Liver (tissue), 9 donors: ENCODE results near the gene CACNA1S. TPM values are rescaled to one million over a fixed set of nuclear protein-coding genes. Genes with fewer than 3 reads are reported as not detected.

Source experiments
- DNase-seq: peaks from one replicate; pipeline ENCODE4 v3.0.0-alpha.2; 2017; ENCODE audit warnings: low spot score
- H3K27ac ChIP-seq, 2 donors: one replicate each; pipeline ENCODE4 v1.7.0; 2013; ENCODE audit warnings: inconsistent platforms in 2 of 2, low read length in 2 of 2, control low read depth in 1 of 2, low read depth in 1 of 2, mild to moderate bottlenecking in 1 of 2
- H3K27me3 ChIP-seq, 4 donors: one replicate each; pipeline versions ENCODE4 v1.6.1 to v1.7.0; 2013; ENCODE audit warnings: low read length in 3 of 4, inconsistent platforms in 1 of 4, mild to moderate bottlenecking in 1 of 4, moderate library complexity in 1 of 4; ENCODE audit not compliant: control insufficient read depth in 4 of 4, insufficient read depth in 4 of 4
- H3K36me3 ChIP-seq, 4 donors: one replicate each; pipeline versions ENCODE4 v1.6.1 to v1.7.0; 2013; ENCODE audit warnings: low read length in 3 of 4, mild to moderate bottlenecking in 3 of 4, low read depth in 1 of 4, moderate library complexity in 1 of 4; ENCODE audit not compliant: control insufficient read depth in 4 of 4, insufficient read depth in 3 of 4
- H3K4me1 ChIP-seq, 4 donors: one replicate each; pipeline versions ENCODE4 v1.6.1 to v1.7.0; 2013; ENCODE audit warnings: low read length in 3 of 4, mild to moderate bottlenecking in 3 of 4, moderate library complexity in 1 of 4; ENCODE audit not compliant: control insufficient read depth in 4 of 4, insufficient read depth in 4 of 4
- H3K4me3 ChIP-seq, 3 donors: one replicate each; pipeline versions ENCODE4 v1.6.1 to v1.7.0; 2013; ENCODE audit warnings: low read length in 3 of 3, control low read depth in 1 of 3, low read depth in 1 of 3, mild to moderate bottlenecking in 1 of 3
- H3K9ac ChIP-seq, 2 donors: one replicate each; pipeline ENCODE4 v1.7.0; 2013; ENCODE audit warnings: low read length in 2 of 2, mild to moderate bottlenecking in 2 of 2, moderate library complexity in 2 of 2, control low read depth in 1 of 2, low read depth in 1 of 2
- H3K9me3 ChIP-seq, 4 donors: one replicate each; pipeline versions ENCODE4 v1.6.1 to v1.7.0; 2013; ENCODE audit warnings: low read length in 3 of 4; ENCODE audit not compliant: control insufficient read depth in 4 of 4
- EGR1 ChIP-seq, 2 donors: IDR thresholded peaks; 2 replicates each; pipeline ENCODE4 v1.6.1; 2016 to 2018; ENCODE audit warnings: antibody characterized with exemption in 2 of 2, low read depth in 2 of 2
- FOXA1 ChIP-seq: IDR thresholded peaks from 2 replicates; pipeline ENCODE4 v1.6.1; 2016; ENCODE audit warnings: antibody characterized with exemption
- GABPA ChIP-seq, 2 donors: IDR thresholded peaks in 1 of 2; conservative IDR thresholded peaks in 1 of 2; 2 replicates each; pipeline ENCODE4 v1.6.1; 2016; ENCODE audit warnings: antibody characterized with exemption in 2 of 2, mild to moderate bottlenecking in 1 of 2, moderate library complexity in 1 of 2
- HNF4A ChIP-seq, 2 donors: conservative IDR thresholded peaks; 2 replicates each; pipeline ENCODE4 v1.6.1; 2016; ENCODE audit warnings: antibody characterized with exemption in 2 of 2, mild to moderate bottlenecking in 2 of 2
- HNF4G ChIP-seq: IDR thresholded peaks from 2 replicates; pipeline ENCODE4 v1.6.1; 2016; ENCODE audit warnings: antibody characterized with exemption
- JUND ChIP-seq, 2 donors: IDR thresholded peaks; 2 replicates each; pipeline ENCODE4 v1.6.1; 2016; ENCODE audit warnings: antibody characterized with exemption in 2 of 2
- NR2F2 ChIP-seq: IDR thresholded peaks from 2 replicates; pipeline ENCODE4 v1.6.1; 2016; ENCODE audit warnings: antibody characterized with exemption
- RXRA ChIP-seq, 2 donors: IDR thresholded peaks; 2 replicates each; pipeline ENCODE4 v1.6.1; 2017 to 2018; ENCODE audit warnings: antibody characterized with exemption in 2 of 2, mild to moderate bottlenecking in 1 of 2
- SP1 ChIP-seq: IDR thresholded peaks from 2 replicates; pipeline ENCODE4 v1.6.1; 2018; ENCODE audit warnings: antibody characterized with exemption, mild to moderate bottlenecking
- TAF1 ChIP-seq: conservative IDR thresholded peaks from 2 replicates; pipeline ENCODE4 v1.6.1; 2016; ENCODE audit warnings: antibody characterized with exemption, mild to moderate bottlenecking
- YY1 ChIP-seq: IDR thresholded peaks from 2 replicates; pipeline ENCODE4 v1.6.1; 2016; ENCODE audit warnings: antibody characterized with exemption, mild to moderate bottlenecking
- WGBS: extraction: QIAGEN DNeasy Blood & Tissue Kit; methylation state at CpG from one replicate; pipeline ENCODE4 v1.1.7; 2013; 5-methylcytosine and 5-hydroxymethylcytosine counted together
- polyA plus RNA-seq, 2 donors: library from polyadenylated mRNA; stranded (reverse) in 1 of 2; unstranded in 1 of 2; fragments of 200-250 nt in 1 of 2; fragments of >200 nt in 1 of 2; fragmentation: Nextera tagmentation in 1 of 2; extraction: Ambion mirVana in 1 of 2; gene quantifications; one replicate each; pipeline versions ENCODE4 v1.2.1 to v1.2.3, GENCODE V29; 2013 to 2015
- total RNA-seq, 2 donors: library from RNA; depleted of rRNA; stranded (reverse); fragments of >200 nt; gene quantifications; one replicate each; pipeline ENCODE4 v1.2.3, GENCODE V29; 2014
- TF ChIP-seq, protein P1 (sequence below): IDR thresholded peaks from 2 replicates; pipeline ENCODE4 v1.6.1; 2016; ENCODE audit warnings: antibody characterized with exemption
- TF ChIP-seq, protein P2 (sequence below): IDR thresholded peaks from 2 replicates; pipeline ENCODE4 v1.6.1; 2016; ENCODE audit warnings: antibody characterized with exemption, mild to moderate bottlenecking
- TF ChIP-seq, protein P3 (sequence below): fragments of 150-350 bp; IDR thresholded peaks from 2 replicates; pipeline ENCODE4 v1.5.1; 2017; ENCODE audit warnings: improper control_type of control experiment, low read depth, low read length; ENCODE audit not compliant: missing input control
- TF ChIP-seq, protein P4 (sequence below): IDR thresholded peaks from 2 replicates; pipeline ENCODE4 v1.6.1; 2016; ENCODE audit warnings: antibody characterized with exemption
- donor health status: healthy.
- donor health status: healthy.
- donor health status: healthy.
- donor health status: healthy.
- donor health status: healthy.

Gene CACNA1S
- total and polyA plus RNA-seq, 4 donors: under 0.01 to 0.33 TPM; not detected in 2

DNA sequence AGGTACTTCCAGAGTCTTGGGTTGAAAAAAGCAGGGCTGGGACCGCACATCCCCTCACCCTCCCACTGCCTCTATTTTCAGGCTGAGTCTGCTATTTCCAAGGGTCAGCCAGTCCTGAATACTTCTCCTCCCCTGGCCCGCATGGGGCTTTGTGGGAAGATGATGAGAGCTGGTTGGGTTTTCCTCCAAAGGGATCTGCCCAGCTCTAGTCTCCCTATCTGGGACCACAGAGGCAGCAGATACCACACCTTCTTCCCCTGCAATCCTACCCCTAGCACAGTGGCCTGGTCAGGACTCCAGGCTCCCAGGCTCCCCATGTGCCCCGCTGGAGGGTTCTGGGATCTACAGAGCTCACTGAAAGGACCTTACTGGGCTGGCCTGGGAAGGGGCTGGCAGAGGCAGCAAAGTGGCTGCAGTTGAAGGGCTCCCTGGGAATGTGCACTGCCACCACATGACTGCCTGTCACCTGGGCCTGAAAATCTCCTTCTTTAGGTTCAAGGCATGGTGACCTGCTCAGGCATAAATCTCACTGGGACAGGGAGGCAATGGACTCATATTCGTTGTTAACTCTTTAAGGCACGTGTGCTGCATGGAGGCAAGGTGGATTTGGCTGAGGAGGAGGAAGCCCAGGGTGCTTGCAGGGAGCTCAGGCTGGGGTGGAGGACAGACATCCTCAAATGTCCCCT, 13.1 kb downstream of the CACNA1S start:
- Histone ChIP-seq H3K36me3 (no peaks in the 10 kb centered on the region), H3K9me3 (no peaks in the 10 kb centered on the region), H3K27ac (no peak overlapping the region), H3K4me3 (no peak overlapping the region), H3K27me3 (no peaks in the 10 kb centered on the region), H3K9ac (no peak overlapping the region), H3K4me1 (no peaks in the 10 kb centered on the region)
- WGBS: 82% methylated on average over 5 of the region's 5 CpGs
- TF ChIP-seq TAF1 (no peak), SP1 (no peak)
- no peak for DNase-seq

DNA sequence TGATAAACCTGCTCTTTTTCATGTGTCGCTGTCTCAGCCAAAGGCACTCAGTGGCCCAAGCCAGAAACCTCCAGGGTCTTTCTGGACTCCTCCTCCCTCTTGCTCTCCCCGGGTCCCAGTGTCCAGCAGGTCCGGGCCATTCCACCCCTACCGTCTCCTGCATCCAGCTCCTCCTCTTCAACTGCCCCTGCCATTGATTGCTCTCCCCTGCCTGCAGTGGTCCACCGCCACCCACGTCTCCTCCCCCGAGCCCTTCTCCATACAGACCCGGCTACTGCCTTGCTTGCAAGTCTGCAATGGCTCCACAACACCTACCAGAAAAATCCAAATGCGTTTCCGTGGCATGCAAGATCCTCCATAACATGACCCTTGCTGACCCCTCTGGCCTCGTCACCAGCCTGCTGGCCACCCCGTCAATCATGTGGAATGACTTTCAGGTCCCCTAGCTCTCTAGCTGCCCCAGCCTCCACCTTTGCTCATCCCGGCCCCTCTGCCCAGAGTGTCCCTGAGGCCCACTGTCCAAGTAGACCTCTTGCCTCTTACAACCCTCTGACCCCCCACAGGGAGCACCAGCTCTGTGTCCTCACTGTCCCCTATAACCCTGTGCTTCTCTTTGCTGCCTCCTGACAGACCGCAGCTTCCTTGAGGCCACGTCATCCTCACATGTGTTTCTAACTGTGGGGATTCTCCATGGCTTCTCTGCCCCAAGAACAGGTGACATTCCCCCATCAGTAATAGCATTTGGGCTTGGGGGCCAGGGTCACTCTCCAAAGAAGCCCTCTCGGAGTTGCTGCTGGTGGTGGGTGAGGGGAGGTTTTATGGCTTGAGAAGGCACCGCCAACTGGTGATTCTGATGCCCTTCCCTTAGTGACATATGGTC, 15.0 kb downstream of the CACNA1S start:
- no peaks in the 10 kb centered on the region for H3K4me1 ChIP-seq
- H3K27ac ChIP-seq: no peak overlapping the region
- TF ChIP-seq RXRA (IDR thresholded peaks at IDR 0.05) (no peak), GABPA (IDR thresholded peaks at IDR 0.05 in 1 of 2, conservative IDR thresholded peaks at IDR 0.05 in 1 of 2) (no peak), SP1 (no peak), HNF4A (conservative IDR thresholded peaks at IDR 0.05) (no peak), EGR1 (IDR thresholded peaks at IDR 0.05; ENCODE audit: low read depth in 2 of 2) (no peak), FOXA1 (no peak), YY1 (no peak), HNF4G (no peak), JUND (IDR thresholded peaks at IDR 0.05) (no peak), NR2F2 (no peak), TAF1 (no peak)
- TF ChIP-seq, protein P1, sequence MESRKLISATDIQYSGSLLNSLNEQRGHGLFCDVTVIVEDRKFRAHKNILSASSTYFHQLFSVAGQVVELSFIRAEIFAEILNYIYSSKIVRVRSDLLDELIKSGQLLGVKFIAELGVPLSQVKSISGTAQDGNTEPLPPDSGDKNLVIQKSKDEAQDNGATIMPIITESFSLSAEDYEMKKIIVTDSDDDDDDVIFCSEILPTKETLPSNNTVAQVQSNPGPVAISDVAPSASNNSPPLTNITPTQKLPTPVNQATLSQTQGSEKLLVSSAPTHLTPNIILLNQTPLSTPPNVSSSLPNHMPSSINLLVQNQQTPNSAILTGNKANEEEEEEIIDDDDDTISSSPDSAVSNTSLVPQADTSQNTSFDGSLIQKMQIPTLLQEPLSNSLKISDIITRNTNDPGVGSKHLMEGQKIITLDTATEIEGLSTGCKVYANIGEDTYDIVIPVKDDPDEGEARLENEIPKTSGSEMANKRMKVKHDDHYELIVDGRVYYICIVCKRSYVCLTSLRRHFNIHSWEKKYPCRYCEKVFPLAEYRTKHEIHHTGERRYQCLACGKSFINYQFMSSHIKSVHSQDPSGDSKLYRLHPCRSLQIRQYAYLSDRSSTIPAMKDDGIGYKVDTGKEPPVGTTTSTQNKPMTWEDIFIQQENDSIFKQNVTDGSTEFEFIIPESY: no peak
- TF ChIP-seq, protein P2, sequence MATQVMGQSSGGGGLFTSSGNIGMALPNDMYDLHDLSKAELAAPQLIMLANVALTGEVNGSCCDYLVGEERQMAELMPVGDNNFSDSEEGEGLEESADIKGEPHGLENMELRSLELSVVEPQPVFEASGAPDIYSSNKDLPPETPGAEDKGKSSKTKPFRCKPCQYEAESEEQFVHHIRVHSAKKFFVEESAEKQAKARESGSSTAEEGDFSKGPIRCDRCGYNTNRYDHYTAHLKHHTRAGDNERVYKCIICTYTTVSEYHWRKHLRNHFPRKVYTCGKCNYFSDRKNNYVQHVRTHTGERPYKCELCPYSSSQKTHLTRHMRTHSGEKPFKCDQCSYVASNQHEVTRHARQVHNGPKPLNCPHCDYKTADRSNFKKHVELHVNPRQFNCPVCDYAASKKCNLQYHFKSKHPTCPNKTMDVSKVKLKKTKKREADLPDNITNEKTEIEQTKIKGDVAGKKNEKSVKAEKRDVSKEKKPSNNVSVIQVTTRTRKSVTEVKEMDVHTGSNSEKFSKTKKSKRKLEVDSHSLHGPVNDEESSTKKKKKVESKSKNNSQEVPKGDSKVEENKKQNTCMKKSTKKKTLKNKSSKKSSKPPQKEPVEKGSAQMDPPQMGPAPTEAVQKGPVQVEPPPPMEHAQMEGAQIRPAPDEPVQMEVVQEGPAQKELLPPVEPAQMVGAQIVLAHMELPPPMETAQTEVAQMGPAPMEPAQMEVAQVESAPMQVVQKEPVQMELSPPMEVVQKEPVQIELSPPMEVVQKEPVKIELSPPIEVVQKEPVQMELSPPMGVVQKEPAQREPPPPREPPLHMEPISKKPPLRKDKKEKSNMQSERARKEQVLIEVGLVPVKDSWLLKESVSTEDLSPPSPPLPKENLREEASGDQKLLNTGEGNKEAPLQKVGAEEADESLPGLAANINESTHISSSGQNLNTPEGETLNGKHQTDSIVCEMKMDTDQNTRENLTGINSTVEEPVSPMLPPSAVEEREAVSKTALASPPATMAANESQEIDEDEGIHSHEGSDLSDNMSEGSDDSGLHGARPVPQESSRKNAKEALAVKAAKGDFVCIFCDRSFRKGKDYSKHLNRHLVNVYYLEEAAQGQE: no peak
- TF ChIP-seq, protein P3, sequence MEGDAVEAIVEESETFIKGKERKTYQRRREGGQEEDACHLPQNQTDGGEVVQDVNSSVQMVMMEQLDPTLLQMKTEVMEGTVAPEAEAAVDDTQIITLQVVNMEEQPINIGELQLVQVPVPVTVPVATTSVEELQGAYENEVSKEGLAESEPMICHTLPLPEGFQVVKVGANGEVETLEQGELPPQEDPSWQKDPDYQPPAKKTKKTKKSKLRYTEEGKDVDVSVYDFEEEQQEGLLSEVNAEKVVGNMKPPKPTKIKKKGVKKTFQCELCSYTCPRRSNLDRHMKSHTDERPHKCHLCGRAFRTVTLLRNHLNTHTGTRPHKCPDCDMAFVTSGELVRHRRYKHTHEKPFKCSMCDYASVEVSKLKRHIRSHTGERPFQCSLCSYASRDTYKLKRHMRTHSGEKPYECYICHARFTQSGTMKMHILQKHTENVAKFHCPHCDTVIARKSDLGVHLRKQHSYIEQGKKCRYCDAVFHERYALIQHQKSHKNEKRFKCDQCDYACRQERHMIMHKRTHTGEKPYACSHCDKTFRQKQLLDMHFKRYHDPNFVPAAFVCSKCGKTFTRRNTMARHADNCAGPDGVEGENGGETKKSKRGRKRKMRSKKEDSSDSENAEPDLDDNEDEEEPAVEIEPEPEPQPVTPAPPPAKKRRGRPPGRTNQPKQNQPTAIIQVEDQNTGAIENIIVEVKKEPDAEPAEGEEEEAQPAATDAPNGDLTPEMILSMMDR: no peak
- TF ChIP-seq, protein P4, sequence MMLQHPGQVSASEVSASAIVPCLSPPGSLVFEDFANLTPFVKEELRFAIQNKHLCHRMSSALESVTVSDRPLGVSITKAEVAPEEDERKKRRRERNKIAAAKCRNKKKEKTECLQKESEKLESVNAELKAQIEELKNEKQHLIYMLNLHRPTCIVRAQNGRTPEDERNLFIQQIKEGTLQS: no peak
- H3K9me3 ChIP-seq: no peaks in the 10 kb centered on the region
- DNase-seq: no peak
- H3K9ac ChIP-seq: no peak overlapping the region
- no peaks in the 10 kb centered on the region for H3K27me3 ChIP-seq
- H3K36me3 ChIP-seq: no peaks in the 10 kb centered on the region
- WGBS: 84% methylated on average over 17 of the region's 17 CpGs
- no peak overlapping the region for H3K4me3 ChIP-seq
